NCI-H1436 treated with DMSO at 0.1 percent for 48 hours (cell line): ENCODE data around the gene UGT1A3.
"Not testable (repeated sequence)": the region's sequence is repeated elsewhere in the genome, so short reads cannot be mapped to it uniquely, and the experiment has no call there.

Experiments used
- DNase-seq: peaks from one replicate; lab custom pipeline; 2025; lab: John Stamatoyannopoulos, UW

The UGT1A3 gene

GRCh38 chr2:233707940-233708644 is 20.8 kb upstream of the UGT1A3 start:
- DNase-seq, result no peak

- DNase-seq, result no peak
Observed at GRCh38 chr2:233708942-233709341, 19.9 kb upstream of the UGT1A3 start.

GRCh38 chr2:233711312-233712008 is 17.4 kb upstream of the UGT1A3 start:
- no peak for DNase-seq

DNA sequence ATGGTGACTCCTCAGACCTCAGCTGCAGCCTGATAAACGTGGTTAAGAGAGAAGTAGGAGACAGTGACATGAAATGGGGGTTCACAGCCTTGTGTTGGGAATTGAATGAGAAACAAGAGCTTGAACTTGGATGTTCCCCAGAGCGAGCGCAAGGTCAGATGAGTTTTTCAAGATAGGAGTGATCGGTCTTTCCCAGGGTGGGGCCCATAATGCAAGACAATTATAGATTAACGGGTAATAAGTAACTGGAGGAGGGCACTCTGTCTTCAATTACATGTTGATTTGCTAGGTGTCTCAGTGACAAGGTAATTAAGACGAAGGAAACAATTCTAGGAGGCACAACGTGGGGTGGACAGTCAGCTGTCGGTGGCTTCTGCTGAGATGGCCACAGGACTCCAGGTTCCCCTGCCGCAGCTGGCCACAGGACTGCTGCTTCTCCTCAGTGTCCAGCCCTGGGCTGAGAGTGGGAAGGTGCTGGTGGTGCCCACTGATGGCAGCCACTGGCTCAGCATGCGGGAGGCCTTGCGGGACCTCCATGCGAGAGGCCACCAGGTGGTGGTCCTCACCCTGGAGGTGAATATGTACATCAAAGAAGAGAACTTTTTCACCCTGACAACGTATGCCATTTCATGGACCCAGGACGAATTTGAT is 16.1 kb upstream of the UGT1A3 start, which contains the start of gene UGT1A5:
Gene UGT1A5 (plus strand): TSS at position 297 of the 651 bp plus-strand sequence. CDS start 85 bp downstream, at position 382.
- no peak for DNase-seq

DNA sequence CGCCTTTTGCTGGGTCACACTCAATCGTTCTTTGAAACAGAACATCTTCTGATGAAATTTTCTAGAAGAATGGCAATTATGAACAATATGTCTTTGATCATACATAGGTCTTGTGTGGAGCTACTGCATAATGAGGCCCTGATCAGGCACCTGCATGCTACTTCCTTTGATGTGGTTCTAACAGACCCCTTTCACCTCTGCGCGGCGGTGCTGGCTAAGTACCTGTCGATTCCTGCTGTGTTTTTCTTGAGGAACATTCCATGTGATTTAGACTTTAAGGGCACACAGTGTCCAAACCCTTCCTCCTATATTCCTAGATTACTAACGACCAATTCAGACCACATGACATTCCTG is 15.6 kb upstream of the UGT1A3 start:
- DNase-seq, result no peak

DNA sequence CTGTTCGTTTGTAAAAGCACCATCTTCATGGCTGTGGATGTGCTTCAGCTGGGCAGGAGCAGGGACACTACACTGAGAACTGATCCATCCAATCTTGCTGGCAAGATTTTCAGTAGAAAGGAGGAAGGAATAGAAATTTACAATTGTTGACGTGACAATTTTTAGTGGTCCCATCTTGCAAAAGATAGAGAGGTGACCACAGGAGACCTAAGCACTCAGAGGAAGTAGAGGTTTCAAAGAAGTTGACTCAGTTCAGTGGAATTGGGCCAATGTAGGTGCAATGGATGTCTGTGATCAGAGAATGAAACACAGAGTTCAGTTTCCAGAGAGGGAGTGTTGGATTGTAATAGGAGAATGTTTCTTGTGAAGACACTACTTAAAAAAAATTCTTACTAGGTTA is 14.7 kb upstream of the UGT1A3 start:
- DNase-seq, result no peak

DNA sequence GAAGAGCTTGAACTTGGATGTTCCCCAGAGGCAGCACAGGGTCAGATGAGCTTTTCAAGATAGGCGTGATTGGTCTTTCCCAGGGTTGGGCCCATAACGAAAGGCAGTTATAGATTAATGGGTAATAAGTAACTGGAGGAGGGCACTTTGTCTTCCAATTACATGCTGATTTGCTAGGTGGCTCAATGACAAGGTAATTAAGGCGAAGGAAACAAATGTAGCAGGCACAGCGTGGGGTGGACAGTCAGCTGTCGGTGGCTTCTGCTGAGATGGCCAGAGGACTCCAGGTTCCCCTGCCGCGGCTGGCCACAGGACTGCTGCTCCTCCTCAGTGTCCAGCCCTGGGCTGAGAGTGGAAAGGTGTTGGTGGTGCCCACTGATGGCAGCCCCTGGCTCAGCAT is 10.3 kb upstream of the UGT1A3 start, which contains the start of gene UGT1A4:
Gene UGT1A4 (plus strand): TSS at position 185 of the 400 bp plus-strand sequence. CDS start 85 bp downstream, at position 270.
- DNase-seq, result no peak

- DNase-seq, result not testable (repeated sequence)
Observed at GRCh38 chr2:233736868-233737653, 8.2 kb downstream of the UGT1A3 start.

DNA sequence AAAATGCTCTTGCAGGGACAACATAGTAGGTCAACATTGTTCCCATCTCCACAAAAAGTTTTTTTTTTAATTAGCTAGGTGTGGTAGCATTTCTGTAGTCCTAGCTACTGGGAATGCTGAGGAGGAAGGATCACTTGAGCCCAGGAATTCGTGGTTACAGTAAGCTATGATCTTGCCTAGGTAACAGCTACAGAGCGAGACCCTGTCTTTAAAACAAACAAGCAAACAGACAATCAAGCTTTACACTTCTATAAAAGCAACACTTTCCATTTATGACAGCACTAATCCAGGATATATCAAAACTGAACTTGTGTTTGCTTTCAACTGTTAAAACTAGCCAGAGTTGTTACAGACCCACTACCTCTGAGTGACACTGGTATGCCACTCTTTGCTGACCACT is 12.0 kb downstream of the UGT1A3 start:
- no peak for DNase-seq

DNA sequence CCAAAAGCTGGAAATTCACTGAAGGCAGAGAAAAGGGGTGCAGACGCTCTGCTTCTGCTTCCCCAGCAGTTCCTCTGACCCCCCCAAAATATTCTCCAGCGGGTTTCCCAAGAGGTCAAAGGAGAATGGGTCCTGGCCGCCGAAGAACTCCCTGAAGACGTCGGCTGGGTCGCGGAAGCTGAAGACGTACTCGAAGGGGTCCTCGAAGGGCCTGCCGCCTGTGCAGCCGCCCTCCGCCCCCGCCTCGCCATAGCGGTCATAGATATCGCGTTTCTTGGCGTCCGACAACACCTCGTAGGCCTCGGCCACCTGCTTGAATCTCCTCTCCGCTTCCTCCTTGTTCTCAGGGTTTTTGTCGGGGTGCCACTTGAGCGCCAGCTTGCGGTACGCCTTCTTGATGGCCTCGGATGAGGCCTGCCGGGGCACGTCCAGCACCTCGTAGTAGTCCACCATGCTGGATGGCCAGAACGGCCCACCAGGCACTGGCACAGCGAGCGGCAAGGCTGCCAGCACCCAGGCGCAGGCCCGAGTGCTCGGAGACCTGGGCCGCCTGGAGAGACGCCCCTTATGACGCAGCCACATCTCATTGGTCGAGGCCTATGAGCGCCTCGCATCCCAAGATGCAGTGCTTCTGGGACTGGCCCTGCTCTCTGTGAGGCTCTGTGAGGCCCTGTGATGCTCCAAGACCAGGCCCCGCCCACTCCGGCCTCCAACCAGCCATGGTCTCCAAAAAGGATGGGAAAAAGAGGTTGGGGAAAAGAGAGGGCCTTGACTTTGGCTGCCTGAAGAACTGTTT is 14.8 kb downstream of the UGT1A3 start:
- DNase-seq, result no peak

DNA sequence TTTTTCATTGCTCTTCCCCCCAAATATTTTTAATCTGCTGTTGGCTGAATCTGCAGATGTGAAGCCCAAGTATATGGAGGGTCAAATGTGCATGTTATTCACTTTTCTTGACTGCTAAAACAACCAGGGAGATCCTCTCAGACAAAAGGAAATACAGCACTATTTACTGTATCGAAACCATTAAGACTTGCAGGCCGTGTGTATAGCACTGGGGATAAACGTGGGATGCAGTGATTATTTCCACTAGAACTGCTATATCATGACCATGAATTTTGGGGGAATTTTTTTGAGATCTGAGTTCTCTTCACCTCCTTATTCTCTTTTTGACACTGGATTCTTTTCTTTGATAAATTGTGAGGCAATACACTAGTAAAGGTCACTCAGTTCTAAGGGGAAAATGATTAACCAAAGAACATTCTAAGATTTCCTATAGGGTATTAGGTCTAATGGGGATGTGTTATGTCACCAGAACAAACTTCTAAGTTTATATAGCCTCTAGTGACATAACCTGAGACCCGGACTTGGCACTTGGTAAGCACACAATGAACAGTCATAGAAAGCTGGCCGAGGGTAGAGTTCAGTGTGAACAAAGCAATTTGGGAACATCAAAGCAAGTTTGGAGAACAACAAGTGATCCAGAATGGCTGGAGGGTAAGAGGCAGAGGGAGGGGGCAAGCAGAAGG is 16.4 kb downstream of the UGT1A3 start:
- no peak for DNase-seq

DNA sequence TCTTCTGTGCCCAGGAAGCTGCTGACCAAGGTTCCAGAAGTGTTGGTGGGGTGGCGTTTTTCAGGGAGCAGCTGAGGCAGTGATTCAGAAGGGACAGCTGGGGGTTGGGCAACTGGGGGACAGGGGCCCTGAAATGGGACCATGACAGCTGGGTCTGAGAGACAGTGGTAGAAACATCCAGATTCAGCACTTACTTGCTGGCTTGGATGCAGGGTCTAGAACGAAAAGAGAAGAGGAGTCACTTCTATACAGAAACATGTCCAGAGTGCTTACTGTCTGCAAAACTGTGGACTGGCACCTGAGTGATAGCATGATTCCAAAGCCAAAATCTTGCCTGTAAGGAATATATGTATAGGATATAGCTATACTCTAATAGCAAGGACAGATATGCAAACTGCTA is 17.0 kb downstream of the UGT1A3 start:
- DNase-seq, result not testable (repeated sequence)

GRCh38 chr2:233746475-233747282 is 17.8 kb downstream of the UGT1A3 start:
- no peak for DNase-seq

DNA sequence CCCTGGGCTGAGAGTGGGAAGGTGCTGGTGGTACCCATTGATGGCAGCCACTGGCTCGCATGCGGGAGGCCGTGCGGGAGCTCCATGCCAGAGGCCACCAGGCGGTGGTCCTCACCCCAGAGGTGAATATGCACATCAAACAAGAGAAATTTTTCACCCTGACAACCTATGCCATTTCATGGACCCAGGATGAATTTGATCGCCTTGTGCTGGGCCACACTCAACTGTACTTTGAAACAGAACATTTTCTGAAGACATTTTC is 18.4 kb downstream of the UGT1A3 start:
- DNase-seq, result no peak

DNA sequence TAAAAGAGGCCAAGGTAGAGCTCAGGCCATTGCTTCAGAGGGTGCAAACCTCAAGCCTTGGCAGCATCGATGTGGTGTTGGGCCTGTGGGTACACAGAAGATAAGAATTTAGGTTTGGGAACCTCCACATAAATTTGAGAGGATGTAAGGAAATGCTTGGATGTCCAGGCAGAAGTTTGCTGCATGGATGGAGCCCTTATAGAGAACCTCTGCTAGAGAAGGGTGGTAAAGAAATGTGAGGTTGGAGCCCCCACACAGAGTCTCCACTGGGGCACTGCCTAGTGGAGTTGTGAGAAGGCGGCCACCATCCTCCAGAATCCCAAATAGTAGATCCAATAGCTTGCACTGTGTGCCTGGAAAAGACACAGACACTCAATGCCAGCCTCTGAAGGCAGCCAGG is 21.8 kb downstream of the UGT1A3 start:
- not testable (repeated sequence) for DNase-seq

- not testable (repeated sequence) for DNase-seq
Observed at GRCh38 chr2:233751212-233752009, 22.6 kb downstream of the UGT1A3 start.

DNA sequence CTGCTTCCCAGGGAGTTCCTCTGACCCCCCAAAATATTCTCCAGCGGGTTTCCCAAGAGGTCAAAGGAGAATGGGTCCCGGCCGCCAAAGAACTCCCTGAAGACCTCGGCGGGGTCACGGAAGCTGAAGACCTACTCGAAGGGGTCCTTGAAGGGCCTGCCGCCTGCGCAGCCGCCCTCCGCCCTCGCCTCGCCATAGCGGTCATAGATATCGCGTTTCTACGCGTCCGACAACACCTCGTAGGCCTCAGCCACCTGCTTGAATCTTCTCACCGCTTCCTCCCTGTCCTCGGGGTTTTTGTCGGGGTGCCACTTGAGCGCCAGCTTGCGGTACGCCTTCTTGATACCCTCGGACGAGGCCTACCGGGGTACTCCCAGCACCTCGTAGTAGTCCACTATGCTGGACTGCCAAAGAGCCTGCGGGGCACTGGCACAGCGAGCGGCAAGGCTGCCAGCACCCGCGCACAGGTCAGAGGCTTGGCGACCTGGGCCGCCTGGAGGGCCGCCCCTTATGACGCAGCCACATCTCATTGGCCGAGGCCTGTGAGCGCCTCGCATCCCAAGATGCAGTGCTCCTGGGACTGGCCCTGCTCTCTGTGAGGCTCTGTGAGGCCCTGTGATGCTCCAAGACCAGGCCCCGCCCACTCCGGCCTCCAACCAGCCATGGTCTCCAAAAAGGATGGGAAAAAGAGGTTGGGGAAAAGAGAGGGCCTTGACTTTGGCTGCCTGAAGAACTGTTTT is 26.2 kb downstream of the UGT1A3 start:
- no peak for DNase-seq

DNA sequence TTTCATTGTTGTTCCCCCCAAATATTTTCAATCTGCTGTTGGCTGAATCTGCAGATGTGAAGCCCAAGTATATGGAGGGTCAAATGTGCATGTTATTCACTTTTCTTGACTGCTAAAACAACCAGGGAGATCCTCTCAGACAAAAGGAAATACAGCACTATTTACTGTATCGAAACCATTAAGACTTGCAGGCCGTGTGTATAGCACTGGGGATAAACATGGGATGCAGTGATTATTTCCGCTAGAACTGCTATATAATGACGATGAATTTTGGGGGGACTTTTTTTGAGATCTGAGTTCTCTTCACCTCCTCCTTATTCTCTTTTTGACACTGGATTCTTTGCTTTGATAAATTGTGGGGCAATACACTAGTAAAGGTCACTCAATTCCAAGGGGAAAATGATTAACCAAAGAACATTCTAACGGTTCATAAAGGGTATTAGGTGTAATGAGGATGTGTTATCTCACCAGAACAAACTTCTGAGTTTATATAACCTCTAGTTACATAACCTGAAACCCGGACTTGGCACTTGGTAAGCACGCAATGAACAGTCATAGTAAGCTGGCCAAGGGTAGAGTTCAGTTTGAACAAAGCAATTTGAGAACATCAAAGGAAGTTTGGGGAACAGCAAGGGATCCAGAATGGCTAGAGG is 27.7 kb downstream of the UGT1A3 start:
- DNase-seq, result no peak
